Type B pancreatic cell (in vitro differentiated cells): ENCODE measurements around the gene BCR. TPM values are rescaled to one million over a fixed set of nuclear protein-coding genes. Genes with fewer than 3 reads are reported as not detected.

Source experiments
- DNase-seq: peaks from one replicate; pipeline ENCODE4 v3.0.0; 2021; ENCODE audit warnings: mixed read lengths; ENCODE audit not compliant: unreplicated experiment; ENCODE audit errors: extremely low spot score
- H3K27ac Mint-ChIP-seq: 2 replicates; pipeline ENCODE4 v1.8.0; 2021; ENCODE audit warnings: mild to moderate bottlenecking, mixed read lengths
- H3K27me3 Mint-ChIP-seq: 2 replicates; pipeline ENCODE4 v1.8.0; 2021; ENCODE audit warnings: mixed read lengths
- H3K36me3 Mint-ChIP-seq: 2 replicates; pipeline ENCODE4 v1.8.0; 2021; ENCODE audit warnings: mixed read lengths
- H3K4me1 Mint-ChIP-seq: one replicate; pipeline ENCODE4 v1.8.0; 2021; ENCODE audit warnings: mixed read lengths; ENCODE audit not compliant: unreplicated experiment
- H3K4me3 Mint-ChIP-seq: 2 replicates; pipeline ENCODE4 v1.8.0; 2021; ENCODE audit warnings: mild to moderate bottlenecking, mixed read lengths
- H3K9me3 Mint-ChIP-seq: 2 replicates; pipeline ENCODE4 v1.8.0; 2021; ENCODE audit warnings: mixed read lengths
- total RNA-seq: library from RNA; stranded (reverse); gene quantifications from 2 replicates; pipeline ENCODE4 v1.2.1, GENCODE V29; 2021; ENCODE audit warnings: low replicate concordance
- TF ChIP-seq, protein P1 (sequence below): fragments of 200-600 bp; sonication (generic); conservative IDR thresholded peaks from 2 replicates; pipeline ENCODE4 v1.5.0; 2021; ENCODE audit warnings: antibody characterized with exemption, mild to moderate bottlenecking

BCR gene
- total RNA-seq, 1 donor from 2014 or later: 61.2 TPM

DNA sequence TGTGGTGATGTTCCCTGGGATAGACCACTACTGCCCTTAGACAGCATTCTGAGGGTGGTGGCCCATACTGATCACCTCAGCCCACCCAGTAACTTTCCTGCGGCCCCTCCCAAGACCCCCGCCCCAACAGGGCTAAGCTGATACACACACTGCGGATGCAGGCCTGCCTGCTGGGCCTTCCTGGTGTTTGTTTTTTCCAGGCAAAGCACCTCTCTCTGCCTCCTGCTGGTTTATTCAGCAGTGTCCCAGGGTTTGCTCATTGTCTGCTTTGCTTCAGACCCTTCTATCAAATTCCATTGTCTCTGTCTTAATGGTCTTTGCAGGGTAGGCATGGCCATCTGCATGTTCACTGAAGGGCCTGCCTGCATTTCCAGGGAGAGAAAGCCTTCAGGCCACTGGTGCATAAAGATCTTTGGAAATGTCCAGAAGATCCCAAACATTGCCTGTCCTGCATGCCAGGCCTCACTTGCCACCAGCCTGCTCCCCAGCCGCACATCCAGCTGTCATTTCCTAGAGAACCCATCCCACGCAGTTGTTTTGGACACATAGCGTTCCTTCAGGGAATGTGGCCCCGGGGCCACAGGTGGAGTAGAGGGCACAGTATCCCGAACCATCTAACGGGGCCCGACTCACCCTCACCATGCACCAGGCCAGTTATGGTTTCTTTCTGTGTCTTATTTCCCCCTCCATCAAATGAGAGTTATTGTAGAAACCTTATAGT, 50.2 kb downstream of the BCR start:
- no peak for DNase-seq

GRCh38 chr22:23231471-23232093, 51.3 kb downstream of the BCR start:
- H3K27ac Mint-ChIP-seq: no peak overlapping the region
- H3K4me3 Mint-ChIP-seq: no peak overlapping the region
- TF ChIP-seq, protein P1, sequence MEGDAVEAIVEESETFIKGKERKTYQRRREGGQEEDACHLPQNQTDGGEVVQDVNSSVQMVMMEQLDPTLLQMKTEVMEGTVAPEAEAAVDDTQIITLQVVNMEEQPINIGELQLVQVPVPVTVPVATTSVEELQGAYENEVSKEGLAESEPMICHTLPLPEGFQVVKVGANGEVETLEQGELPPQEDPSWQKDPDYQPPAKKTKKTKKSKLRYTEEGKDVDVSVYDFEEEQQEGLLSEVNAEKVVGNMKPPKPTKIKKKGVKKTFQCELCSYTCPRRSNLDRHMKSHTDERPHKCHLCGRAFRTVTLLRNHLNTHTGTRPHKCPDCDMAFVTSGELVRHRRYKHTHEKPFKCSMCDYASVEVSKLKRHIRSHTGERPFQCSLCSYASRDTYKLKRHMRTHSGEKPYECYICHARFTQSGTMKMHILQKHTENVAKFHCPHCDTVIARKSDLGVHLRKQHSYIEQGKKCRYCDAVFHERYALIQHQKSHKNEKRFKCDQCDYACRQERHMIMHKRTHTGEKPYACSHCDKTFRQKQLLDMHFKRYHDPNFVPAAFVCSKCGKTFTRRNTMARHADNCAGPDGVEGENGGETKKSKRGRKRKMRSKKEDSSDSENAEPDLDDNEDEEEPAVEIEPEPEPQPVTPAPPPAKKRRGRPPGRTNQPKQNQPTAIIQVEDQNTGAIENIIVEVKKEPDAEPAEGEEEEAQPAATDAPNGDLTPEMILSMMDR: no peak
- no peaks in the 10 kb centered on the region for H3K27me3 Mint-ChIP-seq
- peaks cover 6% of the 10 kb centered on the region for H3K9me3 Mint-ChIP-seq
- peaks cover 29% of the 10 kb centered on the region for H3K4me1 Mint-ChIP-seq
- peaks cover 30% of the 10 kb centered on the region for H3K36me3 Mint-ChIP-seq
- no peak for DNase-seq

More for the DNA sequence above, 50.2 kb downstream of the BCR start:
- peaks cover 34% of the 10 kb centered on the region for H3K4me1 Mint-ChIP-seq
- peaks cover 6% of the 10 kb centered on the region for H3K9me3 Mint-ChIP-seq
- no peak overlapping the region for H3K4me3 Mint-ChIP-seq
- H3K36me3 Mint-ChIP-seq: peaks cover 30% of the 10 kb centered on the region
- H3K27me3 Mint-ChIP-seq: no peaks in the 10 kb centered on the region
- TF ChIP-seq, protein P1: no peak
- no peak overlapping the region for H3K27ac Mint-ChIP-seq

- no peak for DNase-seq
- TF ChIP-seq, protein P1: no peak
- Mint-ChIP-seq H3K4me3 (no peak overlapping the region), H3K27me3 (no peaks in the 10 kb centered on the region), H3K4me1 (peaks cover 36% of the 10 kb centered on the region), H3K36me3 (peaks cover 27% of the 10 kb centered on the region), H3K27ac (no peak overlapping the region), H3K9me3 (peaks cover 6% of the 10 kb centered on the region)
Observed at GRCh38 chr22:23232094-23232905, 52.0 kb downstream of the BCR start.

DNA sequence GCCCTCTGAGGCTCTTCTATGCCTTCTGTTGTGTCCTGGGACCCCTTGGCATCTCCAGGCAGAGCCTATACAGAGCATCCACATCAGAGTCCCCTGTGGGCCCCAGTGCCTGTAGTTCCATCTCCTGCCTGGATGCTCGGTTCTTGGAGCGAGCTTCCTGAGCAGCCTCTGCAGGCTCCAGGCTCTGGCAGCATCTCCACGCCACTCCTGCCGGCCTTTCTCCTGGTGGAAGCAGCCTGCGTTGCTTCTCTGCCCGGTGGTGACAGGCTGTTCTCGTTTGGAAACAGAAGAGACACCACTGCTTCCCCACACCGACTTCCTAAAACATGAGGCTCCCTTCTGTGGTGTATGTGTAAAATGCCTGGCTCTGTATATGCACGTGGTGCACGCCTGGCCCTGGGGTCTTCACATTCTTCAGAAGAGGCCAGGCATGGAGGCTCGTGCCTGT, 52.8 kb downstream of the BCR start:
- Mint-ChIP-seq H3K36me3 (peaks cover 26% of the 10 kb centered on the region), H3K4me3 (no peak overlapping the region), H3K27ac (no peak overlapping the region), H3K9me3 (peaks cover 6% of the 10 kb centered on the region), H3K27me3 (no peaks in the 10 kb centered on the region), H3K4me1 (peaks cover 42% of the 10 kb centered on the region)
- TF ChIP-seq, protein P1: peak; percentile 22
- DNase-seq: no peak

- peaks cover 42% of the 10 kb centered on the region for H3K4me1 Mint-ChIP-seq
Observed at GRCh38 chr22:23233752-23234408, 53.6 kb downstream of the BCR start.

More at GRCh38 chr22:23233752-23234408, 53.6 kb downstream of the BCR start:
- H3K36me3 Mint-ChIP-seq: peaks cover 22% of the 10 kb centered on the region
- TF ChIP-seq, protein P1: no peak
- no peak for DNase-seq
- peak overlapping the region; percentile 22 for H3K4me3 Mint-ChIP-seq
- H3K9me3 Mint-ChIP-seq: peaks cover 2% of the 10 kb centered on the region
- no peaks in the 10 kb centered on the region for H3K27me3 Mint-ChIP-seq
- H3K27ac Mint-ChIP-seq: peak overlapping the region; percentile 44
